Endothelial cell (in vitro differentiated cells): ENCODE measurements around the gene SEC16A. TPM values are rescaled to one million over a fixed set of nuclear protein-coding genes. Genes with fewer than 3 reads are reported as not detected.
A peak's percentile ranks its signal among the peaks of the same experiment; 100 is the strongest.

Source experiments
- DNase-seq: peaks from one replicate; pipeline ENCODE4 v3.0.0; 2021; ENCODE audit warnings: low spot score
- H3K27ac Mint-ChIP-seq: one replicate; pipeline ENCODE4 v1.8.0; 2021; ENCODE audit warnings: mixed read lengths, inconsistent platforms; ENCODE audit not compliant: unreplicated experiment
- H3K27me3 Mint-ChIP-seq: one replicate; pipeline ENCODE4 v1.8.0; 2021; ENCODE audit warnings: mild to moderate bottlenecking, moderate library complexity, mixed read lengths, inconsistent platforms; ENCODE audit not compliant: unreplicated experiment
- H3K36me3 Mint-ChIP-seq: one replicate; pipeline ENCODE4 v1.8.0; 2021; ENCODE audit warnings: mild to moderate bottlenecking, low read depth, mixed read lengths, inconsistent platforms; ENCODE audit not compliant: unreplicated experiment
- H3K4me1 Mint-ChIP-seq: one replicate; pipeline ENCODE4 v1.8.0; 2021; ENCODE audit warnings: mild to moderate bottlenecking, mixed read lengths, inconsistent platforms; ENCODE audit not compliant: unreplicated experiment
- H3K4me3 Mint-ChIP-seq: one replicate; pipeline ENCODE4 v1.8.0; 2021; ENCODE audit warnings: mild to moderate bottlenecking, mixed read lengths, inconsistent platforms; ENCODE audit not compliant: unreplicated experiment
- H3K9me3 Mint-ChIP-seq: one replicate; pipeline ENCODE4 v1.8.0; 2021; ENCODE audit warnings: mixed read lengths, inconsistent platforms; ENCODE audit not compliant: unreplicated experiment
- CTCF ChIP-seq: fragments of 200-600 bp; sonication (generic); IDR thresholded peaks from one replicate; pipeline ENCODE4 v1.5.0; 2021; ENCODE audit warnings: antibody characterized with exemption; ENCODE audit not compliant: unreplicated experiment
- total RNA-seq: library from RNA; stranded (reverse); fragmentation: NEBNext Ultra II Directional; extraction: Animal tissue kit (Norgen Biotek cat#: 25700); gene quantifications from one replicate; pipeline ENCODE4 v1.2.1, GENCODE V29; 2021; ENCODE audit not compliant: unreplicated experiment

Gene SEC16A
- total RNA-seq, 1 donor from 2014 or later = 79.5 TPM

DNA sequence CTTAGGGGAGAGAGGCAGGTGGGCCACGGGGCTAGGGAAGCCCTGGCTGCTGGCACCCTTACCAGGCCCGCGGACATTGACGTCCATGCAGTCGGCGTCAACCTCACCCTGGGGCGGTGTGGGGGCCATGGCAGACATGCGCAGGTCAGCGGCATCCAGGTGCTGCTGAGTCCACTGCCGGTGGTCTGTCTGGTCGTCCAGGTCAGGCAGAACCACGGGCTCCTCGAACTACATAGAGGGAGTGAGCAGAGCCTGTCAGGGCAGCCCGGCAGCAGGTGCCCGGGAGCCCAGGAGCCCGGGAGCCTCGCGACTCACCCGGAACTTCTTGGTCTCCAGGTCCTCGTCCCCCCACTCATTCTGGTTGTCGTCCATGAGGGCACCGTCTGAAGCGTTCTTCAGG lies 18.8 kb upstream of the SEC16A start:
- peaks cover 22% of the 10 kb centered on the region for H3K27me3 Mint-ChIP-seq
- TF ChIP-seq CTCF = no peak

DNA sequence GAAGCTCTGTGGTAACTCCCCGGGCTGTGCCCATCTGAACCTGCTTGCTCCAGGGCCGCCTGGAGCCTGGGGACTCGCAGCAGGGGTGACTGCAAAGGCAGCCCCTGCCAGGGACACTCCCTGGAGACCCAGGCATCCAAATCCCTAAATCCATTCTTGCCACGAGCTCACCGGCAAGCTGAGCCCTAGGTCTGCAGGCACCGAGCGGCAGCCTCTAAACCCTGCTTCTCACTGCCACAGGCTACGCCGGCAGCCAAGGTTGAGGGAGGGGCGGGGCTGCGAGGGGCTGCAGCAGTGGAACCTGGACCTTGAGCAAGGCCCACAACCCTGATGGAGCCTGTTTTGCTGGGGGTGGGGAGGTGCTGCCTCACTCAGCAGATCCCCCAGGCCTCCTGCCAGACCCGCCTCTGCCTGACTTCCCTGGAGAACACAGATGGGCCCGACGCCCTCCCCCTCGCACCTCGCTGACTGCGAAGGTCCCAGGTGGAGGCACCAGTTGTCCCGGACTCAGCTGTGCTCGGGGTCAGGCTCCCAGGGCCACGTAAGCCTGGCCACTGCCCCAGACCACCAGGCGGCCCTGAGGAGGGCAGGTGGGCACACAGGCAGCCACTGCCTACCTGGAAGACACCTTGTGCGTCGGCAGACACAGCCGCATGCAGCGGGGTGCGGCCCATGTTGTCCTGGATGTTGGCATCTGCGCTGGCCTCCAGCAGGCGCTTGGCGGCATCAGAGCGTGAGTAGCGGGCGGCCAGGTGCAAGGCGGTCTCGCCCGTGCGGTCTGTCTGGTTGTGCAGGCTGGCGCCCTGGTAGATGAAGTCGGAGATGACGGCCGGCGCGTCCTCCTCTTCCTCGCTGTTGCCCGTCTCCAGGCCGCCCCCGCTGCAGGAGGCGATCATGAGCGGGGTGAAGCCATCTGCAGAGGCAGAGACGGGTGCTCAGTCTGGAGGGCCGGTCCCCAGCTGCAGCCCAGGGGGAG lies 17.4 kb upstream of the SEC16A start:
- Mint-ChIP-seq H3K9me3 (no peaks in the 10 kb centered on the region), H3K4me1 (peaks cover 4% of the 10 kb centered on the region), H3K27me3 (peaks cover 25% of the 10 kb centered on the region), H3K36me3 (peaks cover 29% of the 10 kb centered on the region), H3K27ac (no peak overlapping the region), H3K4me3 (no peak overlapping the region)
- TF ChIP-seq CTCF = no peak
- DNase-seq = no peak

More for the DNA sequence above, 18.8 kb upstream of the SEC16A start:
- Mint-ChIP-seq H3K36me3 (peaks cover 23% of the 10 kb centered on the region), H3K4me1 (peaks cover 4% of the 10 kb centered on the region), H3K27ac (no peak overlapping the region), H3K9me3 (no peaks in the 10 kb centered on the region), H3K4me3 (no peak overlapping the region)
- DNase-seq = no peak

DNA sequence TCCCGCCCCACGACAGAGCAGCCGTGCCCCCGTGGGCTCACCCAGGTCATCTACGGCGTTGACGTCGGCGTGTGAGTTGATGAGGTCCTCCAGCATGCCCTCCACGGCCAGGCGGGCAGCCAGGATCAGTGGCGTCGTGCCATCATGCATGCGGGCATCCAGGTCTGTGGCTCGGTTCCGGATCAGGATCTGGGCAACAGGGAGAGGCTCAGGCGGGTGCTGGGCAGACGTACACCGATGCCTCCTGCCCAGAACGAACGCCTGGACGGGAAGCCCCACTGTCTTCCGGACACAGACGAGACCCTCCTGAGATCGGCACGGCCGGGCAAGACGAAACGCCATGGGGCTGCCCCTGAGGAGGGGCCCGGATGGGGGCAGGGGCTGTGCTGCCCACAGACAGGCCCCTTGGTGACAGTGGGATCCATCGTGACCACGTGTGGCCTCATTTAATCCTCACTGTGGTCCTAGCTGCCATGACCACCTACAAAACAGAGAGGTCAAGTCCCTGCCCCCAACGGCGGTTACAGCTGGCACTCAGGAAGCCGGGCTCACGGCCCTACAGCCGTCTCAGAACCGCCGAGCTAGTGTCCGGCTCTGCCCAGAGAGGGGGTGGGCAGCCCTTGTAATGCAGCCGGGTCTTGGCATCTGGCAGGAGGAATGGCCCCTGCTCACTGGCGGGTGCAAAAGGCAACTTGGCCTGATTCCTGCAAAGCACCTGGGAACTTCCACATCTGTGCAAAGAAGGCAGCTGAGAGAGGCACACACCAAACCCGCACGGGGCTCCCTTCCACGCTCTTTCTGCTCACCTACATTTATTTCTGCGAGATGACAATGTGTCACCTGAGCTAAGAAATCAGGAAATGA lies 16.5 kb upstream of the SEC16A start:
- TF ChIP-seq CTCF = no peak
- DNase-seq = no peak
- H3K4me1 Mint-ChIP-seq = peaks cover 4% of the 10 kb centered on the region
- peak overlapping the region; percentile 62 for H3K4me3 Mint-ChIP-seq
- H3K9me3 Mint-ChIP-seq = no peaks in the 10 kb centered on the region
- peak overlapping the region; percentile 64 for H3K27ac Mint-ChIP-seq
- peaks cover 29% of the 10 kb centered on the region for H3K36me3 Mint-ChIP-seq
- peaks cover 27% of the 10 kb centered on the region for H3K27me3 Mint-ChIP-seq

- Mint-ChIP-seq H3K27ac (no peak overlapping the region), H3K4me1 (peaks cover 4% of the 10 kb centered on the region), H3K36me3 (peaks cover 29% of the 10 kb centered on the region), H3K4me3 (no peak overlapping the region), H3K9me3 (no peaks in the 10 kb centered on the region), H3K27me3 (peaks cover 35% of the 10 kb centered on the region)
- no peak for DNase-seq
- TF ChIP-seq CTCF = no peak
Measured at GRCh38 chr9:136497916-136498695, 15.3 kb upstream of the SEC16A start.
